DLD1 (cell line): Measurements from ENCODE around the gene SH3BP1.
"Not testable (repeated sequence)": the region's sequence is repeated elsewhere in the genome, so short reads cannot be mapped to it uniquely, and the experiment has no call there.

Source experiments
- in situ Hi-C: cut with HindIII; loops from 2 replicates; pipeline ENCODE4 v1.10.0; 2017; ENCODE audit warnings: low sequenced_read_pairs

SH3BP1 gene

GRCh38 chr22:37639070-37639760, at the start of gene SH3BP1:
Gene SH3BP1, plus strand, starts transcription at chr22:37639669. Its CDS starts 119 bp downstream, at chr22:37639788.
- in situ Hi-C loops = no loop called here

- in situ Hi-C loops = not testable (repeated sequence)
Observed at GRCh38 chr22:37591081-37591480, 48.4 kb upstream of the SH3BP1 start.

DNA sequence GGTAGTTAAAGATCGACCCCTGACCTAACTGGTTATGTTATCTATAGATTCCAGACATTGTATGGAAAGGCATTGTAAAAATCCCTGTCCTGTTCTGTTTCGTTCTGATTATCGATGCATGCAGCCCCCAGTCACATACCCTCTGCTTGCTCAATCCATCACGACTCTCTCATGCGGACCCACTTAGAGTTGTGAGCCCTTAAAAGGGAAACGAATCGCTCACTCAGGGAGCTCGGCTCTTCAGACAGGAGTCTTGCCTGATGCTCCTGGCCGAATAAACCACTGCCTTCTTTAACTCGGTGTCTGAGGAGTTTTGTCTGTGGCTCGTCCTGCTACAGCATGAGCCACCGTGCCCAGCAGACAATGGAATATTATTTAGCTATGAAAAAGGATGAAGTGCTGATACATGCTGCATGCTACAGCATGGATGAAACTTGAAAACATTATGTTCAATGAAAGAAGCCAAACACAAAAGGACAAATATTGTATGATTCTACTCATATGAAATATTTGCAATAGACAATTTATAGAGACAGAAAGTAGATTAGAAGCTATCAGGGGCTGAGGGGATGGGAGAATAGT, 47.6 kb upstream of the SH3BP1 start:
- in situ Hi-C loops = no loop called here

DNA sequence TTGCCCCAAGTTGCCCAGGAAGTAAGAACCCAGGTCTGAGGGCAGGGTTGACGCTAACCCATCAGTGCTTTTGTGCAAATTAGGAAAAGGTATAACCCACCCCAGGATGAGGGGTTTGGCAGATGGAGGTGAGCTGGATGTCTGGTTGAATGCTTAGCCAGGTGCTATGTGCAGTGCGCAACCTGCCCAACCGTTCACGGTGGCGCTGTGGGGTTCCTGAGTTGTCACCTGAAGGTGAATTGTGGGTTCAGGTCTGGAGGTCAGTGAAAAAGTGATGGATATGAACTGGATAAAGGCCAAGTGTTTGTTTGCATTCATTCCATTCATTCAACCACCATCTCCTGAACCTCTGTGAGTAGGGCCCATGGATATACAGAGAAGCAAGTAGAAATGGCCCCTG, 45.2 kb upstream of the SH3BP1 start:
- in situ Hi-C loops = no loop called here

GRCh38 chr22:37599153-37599552, 40.3 kb upstream of the SH3BP1 start:
- in situ Hi-C loops = no loop called here

GRCh38 chr22:37601203-37601539, 38.3 kb upstream of the SH3BP1 start:
- in situ Hi-C loops = no loop called here

GRCh38 chr22:37601540-37602442, 37.7 kb upstream of the SH3BP1 start:
- in situ Hi-C loops = no loop called here

DNA sequence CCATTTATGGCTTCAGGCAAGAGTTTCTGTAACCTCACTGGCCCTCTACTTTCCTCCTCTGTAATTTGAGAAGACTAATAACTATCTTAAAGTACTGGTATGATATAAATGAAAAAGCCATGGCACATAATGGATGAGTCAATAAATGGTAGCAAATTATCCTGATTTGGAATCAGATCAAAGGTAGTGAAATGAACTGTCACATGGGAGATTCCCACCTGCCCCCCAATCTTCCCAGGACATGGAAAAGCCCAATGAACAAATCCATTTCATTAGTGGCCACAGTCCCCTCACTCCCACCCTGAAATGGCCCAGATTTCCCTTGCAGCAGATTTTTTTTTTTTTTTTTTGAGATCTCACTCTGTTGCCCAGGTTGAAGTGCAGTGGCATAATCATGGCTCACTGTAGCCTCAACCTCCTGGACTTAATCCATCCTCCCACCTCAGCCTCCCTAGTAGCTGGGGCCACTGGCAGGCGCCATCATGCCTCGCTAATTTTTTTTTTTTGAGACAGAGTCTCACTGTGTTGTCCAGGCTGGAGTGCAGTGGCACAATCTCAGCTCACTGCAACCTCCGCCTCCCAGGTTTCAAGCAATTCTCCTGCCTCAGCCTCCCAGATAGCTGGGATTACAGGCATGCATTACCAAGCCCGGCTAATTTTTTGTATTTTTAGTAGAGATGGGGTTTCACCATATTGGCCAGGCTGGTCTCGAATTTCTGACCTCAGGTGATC, 36.8 kb upstream of the SH3BP1 start:
- in situ Hi-C loops = not testable (repeated sequence)

DNA sequence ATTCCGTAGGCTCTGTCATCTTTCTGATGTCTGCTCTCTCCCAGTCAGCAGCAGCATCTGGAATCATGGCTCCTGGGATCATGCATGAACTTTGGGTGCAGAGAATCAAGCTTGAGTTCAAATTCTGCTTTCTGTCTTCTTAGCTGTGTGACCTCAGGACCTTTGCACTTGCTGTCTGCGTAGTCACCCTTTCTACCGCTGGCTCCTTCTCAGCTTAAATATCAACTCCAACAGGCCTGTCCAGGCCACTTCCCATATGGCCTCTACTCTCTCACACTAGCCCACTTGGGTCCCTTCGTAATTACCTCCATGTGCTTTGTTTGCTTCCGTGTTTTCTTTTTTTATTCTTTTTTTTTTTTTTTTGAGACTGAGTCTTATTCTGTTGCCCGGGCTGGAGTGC, 35.4 kb upstream of the SH3BP1 start:
- in situ Hi-C loops = no loop called here

GRCh38 chr22:37604875-37605274, 34.6 kb upstream of the SH3BP1 start:
- in situ Hi-C loops = no loop called here

DNA sequence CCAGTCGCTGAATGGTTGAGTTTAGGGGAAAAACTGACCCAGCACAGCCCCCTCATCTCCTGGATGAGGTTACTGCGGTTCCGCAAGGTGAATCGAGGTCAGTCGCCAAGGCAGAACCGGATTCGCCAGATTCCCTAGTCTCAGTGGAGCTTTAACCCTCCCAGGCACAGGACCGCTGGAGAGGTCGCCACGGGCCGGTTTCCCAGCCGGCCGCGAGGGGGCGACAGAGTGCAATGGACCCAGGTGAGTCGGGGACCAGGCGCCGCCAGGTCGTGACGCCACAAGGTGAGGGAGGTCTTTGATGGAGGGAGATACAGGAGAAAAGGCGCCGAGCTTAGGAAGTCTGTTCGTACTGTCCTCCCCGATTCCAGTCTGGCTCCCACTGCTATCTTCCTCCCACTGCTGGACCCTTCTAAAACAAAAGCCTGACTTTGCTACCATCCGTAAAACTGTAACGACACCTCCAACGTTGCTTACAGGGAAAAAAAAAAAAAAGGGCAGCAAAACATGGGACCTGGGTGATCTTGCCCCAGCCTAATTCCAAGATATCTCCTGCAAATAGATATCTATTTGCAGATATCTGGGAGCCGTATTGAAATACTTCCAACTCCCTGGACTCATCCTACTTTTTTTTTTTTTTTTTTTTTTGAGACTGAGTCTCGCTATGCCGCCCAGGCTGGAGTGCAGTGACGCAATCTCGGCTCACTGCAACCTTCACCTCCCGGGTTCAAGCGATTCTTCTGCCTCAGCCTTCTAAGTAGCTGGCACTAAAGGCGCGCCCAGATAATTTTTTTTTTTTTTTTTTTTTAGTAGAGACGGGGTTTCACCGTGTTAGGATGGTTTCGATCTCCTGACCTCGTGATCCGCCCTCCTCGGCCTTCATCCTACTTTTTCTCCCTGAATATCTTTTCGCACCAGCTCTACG, 32.2 kb upstream of the SH3BP1 start:
- in situ Hi-C loops = no loop called here

DNA sequence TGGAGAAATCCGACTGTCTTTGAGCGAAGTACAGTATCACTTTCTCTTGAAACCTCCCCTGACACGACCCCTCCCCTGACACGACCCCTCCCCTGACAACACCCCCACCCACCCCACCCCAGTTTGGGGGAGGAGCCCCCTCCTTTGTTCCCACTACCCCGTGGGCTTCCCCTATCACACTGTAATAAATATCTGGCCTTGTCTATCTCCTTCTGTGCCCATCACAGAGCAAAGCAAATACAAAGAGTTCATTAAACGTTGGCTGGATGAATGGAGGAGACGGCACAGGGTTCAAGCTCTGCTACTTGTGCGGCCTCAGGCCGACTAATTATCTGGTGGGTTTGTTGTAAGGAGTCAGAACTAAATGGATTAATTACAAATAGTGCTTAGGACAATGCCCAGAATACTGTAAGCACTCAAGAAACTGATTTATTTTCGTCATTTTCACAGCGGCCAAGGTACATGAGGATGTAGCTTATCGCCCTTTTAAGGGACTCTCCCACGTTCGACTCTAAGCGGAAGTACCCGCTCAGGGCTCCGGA, 31.5 kb upstream of the SH3BP1 start:
- in situ Hi-C loops = no loop called here

- in situ Hi-C loops = no loop called here
Observed at GRCh38 chr22:37608477-37609239, 30.8 kb upstream of the SH3BP1 start, which contains the start of gene GGA1. Gene GGA1, plus strand, starts transcription at chr22:37608834. Its CDS starts 27 bp downstream, at chr22:37608861.

GRCh38 chr22:37609240-37610152, 30.0 kb upstream of the SH3BP1 start:
- in situ Hi-C loops = no loop called here

DNA sequence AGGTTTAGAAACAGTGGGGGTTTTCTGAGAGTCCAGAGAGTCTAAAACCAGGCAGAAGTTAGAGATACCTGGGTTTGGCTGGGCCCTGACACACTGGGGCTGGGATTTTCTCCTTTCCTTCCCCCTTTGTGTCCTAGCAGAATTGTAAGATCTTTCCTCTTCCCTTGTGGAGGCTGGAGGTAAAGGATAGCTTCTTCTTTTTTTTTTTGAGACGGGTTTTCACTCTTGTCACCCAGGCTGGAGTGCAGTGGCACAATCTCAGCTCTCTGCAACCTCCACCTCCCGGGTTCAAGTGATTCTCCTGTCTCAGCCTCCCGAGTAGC, 29.4 kb upstream of the SH3BP1 start:
- in situ Hi-C loops = not testable (repeated sequence)

DNA sequence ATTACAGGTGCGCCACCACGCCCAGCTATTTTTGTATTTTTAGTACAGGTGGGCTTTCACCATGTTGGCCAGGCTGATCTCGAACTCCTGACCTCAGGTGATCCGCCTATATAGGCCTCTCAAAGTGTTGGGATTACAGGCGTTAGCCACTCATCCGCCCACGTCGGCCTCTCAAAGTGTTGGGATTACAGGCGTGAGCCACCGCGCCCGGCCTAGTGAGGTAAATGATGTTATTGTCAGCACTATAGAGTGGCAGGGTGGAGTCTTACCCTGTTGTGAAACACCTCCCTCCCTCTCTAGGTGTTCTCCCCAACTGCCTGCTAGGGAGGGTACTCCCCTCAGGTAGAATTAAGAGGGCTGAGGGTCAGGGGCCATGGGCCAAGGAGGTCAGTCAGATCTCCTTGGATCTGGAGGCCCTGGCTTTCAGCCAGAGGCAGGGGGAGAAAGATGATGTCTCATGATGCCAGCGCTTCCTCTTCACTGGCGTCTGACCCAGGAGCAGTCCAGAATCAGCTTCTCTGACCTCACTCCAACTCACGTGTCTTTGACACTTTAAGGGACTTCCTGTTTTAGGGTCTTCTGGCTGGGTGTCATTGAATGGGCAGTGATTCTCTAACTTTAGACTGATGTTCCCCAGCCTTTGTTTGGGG, 28.9 kb upstream of the SH3BP1 start:
- in situ Hi-C loops = no loop called here

DNA sequence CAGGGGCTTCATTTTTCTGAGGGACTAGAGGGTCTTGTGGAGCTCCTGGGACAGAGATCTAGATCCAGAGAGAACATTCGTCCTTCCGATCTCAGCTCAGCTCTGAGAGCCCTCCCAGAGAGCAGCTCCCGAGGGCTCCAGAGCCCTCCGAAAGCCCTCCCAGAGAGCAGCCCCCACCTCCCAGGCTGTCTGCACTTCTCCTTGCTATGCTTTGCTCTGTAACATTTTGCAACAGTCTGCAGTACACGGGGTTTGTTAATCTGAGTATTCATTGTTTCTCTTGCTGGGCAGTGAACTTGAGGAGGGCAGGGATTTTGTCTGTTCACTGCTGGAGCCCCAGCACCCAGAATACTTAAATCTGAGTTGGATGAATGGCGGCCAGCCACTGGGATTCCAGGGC, 28.3 kb upstream of the SH3BP1 start:
- in situ Hi-C loops = no loop called here
